Choroid plexus epithelial cell (primary cell): ENCODE results near the gene TNFSF9.
"Not testable (repeated sequence)": the region's sequence is repeated elsewhere in the genome, so short reads cannot be mapped to it uniquely, and the experiment has no call there.

ENCODE experiments used
- DNase-seq: peaks from one replicate; pipeline ENCODE4 v3.0.0-alpha.2; 2010; ENCODE audit warnings: low read depth
- H3K4me3 ChIP-seq: 2 replicates; pipeline ENCODE4 v1.5.1; 2011; ENCODE audit warnings: low read depth, mild to moderate bottlenecking, control low read depth, low read length, moderate library complexity
- CTCF ChIP-seq: conservative IDR thresholded peaks from 2 replicates; pipeline ENCODE4 v1.5.1; 2011; ENCODE audit warnings: low read depth, mild to moderate bottlenecking, control low read depth, inconsistent platforms, low read length, moderate library complexity

The TNFSF9 gene

GRCh38 chr19:6499052-6499790 is 31.6 kb upstream of the TNFSF9 start:
- DNase-seq: no peak
- no peak for TF ChIP-seq CTCF
- H3K4me3 ChIP-seq: no peak overlapping the region

- no peak for TF ChIP-seq CTCF
- H3K4me3 ChIP-seq: no peak overlapping the region
- no peak for DNase-seq
Observed at GRCh38 chr19:6500837-6501739, 29.7 kb upstream of the TNFSF9 start.

GRCh38 chr19:6501740-6502648 is 28.8 kb upstream of the TNFSF9 start, which contains the start of gene TUBB4A:
Gene TUBB4A, minus strand, starts transcription at chr19:6502309. Its CDS starts 97 bp downstream, at chr19:6502212.
- no peak within 1 kb of the TSS for H3K4me3 ChIP-seq
- no peak for DNase-seq
- no peak for TF ChIP-seq CTCF

- no peak overlapping the region for H3K4me3 ChIP-seq
- TF ChIP-seq CTCF: no peak
- no peak for DNase-seq
Observed at GRCh38 chr19:6503407-6504201, 27.2 kb upstream of the TNFSF9 start.

GRCh38 chr19:6508028-6508771 is 22.6 kb upstream of the TNFSF9 start:
- H3K4me3 ChIP-seq: not testable (repeated sequence)

GRCh38 chr19:6509118-6509971 is 21.5 kb upstream of the TNFSF9 start:
- TF ChIP-seq CTCF: no peak
- DNase-seq: no peak
- no peak overlapping the region for H3K4me3 ChIP-seq

More at GRCh38 chr19:6508028-6508771, 22.6 kb upstream of the TNFSF9 start:
- not testable (repeated sequence) for DNase-seq
